Tibial nerve (tissue), 4 donors: ENCODE data around the gene BCAR1.

ENCODE experiments used
- EP300 ChIP-seq, 2 donors: sonication (generic); formaldehyde crosslinking; IDR thresholded peaks; one replicate each; pipeline ENCODE4 v1.6.1; 2017; ENCODE audit warnings: antibody characterized with exemption in 2 of 2, mild to moderate bottlenecking in 1 of 2
- POLR2A ChIP-seq, 2 donors: fragments of 450-650 bp; IDR thresholded peaks; one replicate each; pipeline ENCODE4 v1.6.1; 2017; ENCODE audit warnings: antibody characterized with exemption in 2 of 2, mild to moderate bottlenecking in 2 of 2, moderate library complexity in 2 of 2
- TF ChIP-seq, protein P1 (sequence below), 5 experiments: fragments of 200-600 bp in 3 of 5; fragments of 450-650 bp in 2 of 5; sonication (generic) in 3 of 5; IDR thresholded peaks; one replicate each; pipeline ENCODE4 v1.5.1; 2016 to 2019; ENCODE audit warnings: antibody characterized with exemption in 5 of 5, mild to moderate bottlenecking in 3 of 5, moderate library complexity in 2 of 5

DNA sequence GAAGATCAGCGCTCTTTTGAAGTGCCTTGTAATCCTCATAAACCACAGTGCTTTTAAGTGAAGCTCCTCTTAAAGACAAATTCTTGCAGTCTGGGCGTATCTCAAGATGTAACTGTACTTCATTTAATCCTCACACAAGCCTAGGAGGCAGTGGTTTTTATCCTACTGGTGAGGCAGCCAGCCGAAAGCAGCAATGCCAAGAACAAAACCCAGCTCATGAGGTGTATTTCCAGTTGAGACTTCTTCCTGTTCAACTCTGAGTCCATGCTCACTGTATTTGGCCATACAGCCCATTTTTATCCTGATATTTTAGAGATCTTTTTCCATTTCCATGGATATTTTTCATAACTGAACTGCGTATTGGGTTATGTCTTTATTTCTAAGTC, 58.2 kb downstream of the BCAR1 start:
- TF ChIP-seq, protein P1, sequence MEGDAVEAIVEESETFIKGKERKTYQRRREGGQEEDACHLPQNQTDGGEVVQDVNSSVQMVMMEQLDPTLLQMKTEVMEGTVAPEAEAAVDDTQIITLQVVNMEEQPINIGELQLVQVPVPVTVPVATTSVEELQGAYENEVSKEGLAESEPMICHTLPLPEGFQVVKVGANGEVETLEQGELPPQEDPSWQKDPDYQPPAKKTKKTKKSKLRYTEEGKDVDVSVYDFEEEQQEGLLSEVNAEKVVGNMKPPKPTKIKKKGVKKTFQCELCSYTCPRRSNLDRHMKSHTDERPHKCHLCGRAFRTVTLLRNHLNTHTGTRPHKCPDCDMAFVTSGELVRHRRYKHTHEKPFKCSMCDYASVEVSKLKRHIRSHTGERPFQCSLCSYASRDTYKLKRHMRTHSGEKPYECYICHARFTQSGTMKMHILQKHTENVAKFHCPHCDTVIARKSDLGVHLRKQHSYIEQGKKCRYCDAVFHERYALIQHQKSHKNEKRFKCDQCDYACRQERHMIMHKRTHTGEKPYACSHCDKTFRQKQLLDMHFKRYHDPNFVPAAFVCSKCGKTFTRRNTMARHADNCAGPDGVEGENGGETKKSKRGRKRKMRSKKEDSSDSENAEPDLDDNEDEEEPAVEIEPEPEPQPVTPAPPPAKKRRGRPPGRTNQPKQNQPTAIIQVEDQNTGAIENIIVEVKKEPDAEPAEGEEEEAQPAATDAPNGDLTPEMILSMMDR (IDR thresholded peaks at IDR 0.05), result no peak
- TF ChIP-seq EP300 (IDR thresholded peaks at IDR 0.05) (no peak), POLR2A (IDR thresholded peaks at IDR 0.05) (no peak)
